Common myeloid progenitor, CD34-positive (primary cell): ENCODE results near the gene HUS1.
"Not testable (repeated sequence)": the region's sequence is repeated elsewhere in the genome, so short reads cannot be mapped to it uniquely, and the experiment has no call there.

Experiments
- CTCF ChIA-PET: fragments of 350-600 bp; sonication (Branson Sonifier 250); formaldehyde crosslinking; loops from one replicate; lab custom pipeline; 2021; ENCODE audit warnings: antibody characterized with exemption; lab: Charles Lee
- POLR2A ChIA-PET: fragments of 350-600 bp; sonication (Branson Sonifier 250); formaldehyde crosslinking; loops from one replicate; lab custom pipeline; 2021; ENCODE audit warnings: antibody characterized with exemption; lab: Charles Lee
- DNase-seq, 3 donors: peaks; one replicate each; pipeline versions ENCODE4 v3.0.0 to v3.0.0-alpha.2; 2013
- H3K27ac ChIP-seq, 2 experiments: 1 replicate in 1 of 2; 2 replicates in 1 of 2; pipeline ENCODE4 v1.7.0; 2013; ENCODE audit warnings: inconsistent platforms in 2 of 2, low read length in 2 of 2, mild to moderate bottlenecking in 2 of 2, low read depth in 1 of 2, moderate library complexity in 1 of 2; ENCODE audit not compliant: severe bottlenecking in 2 of 2, insufficient read depth in 1 of 2, poor library complexity in 1 of 2
- H3K27me3 ChIP-seq, 5 experiments: replicated peaks in 2 of 5; 1 replicate in 3 of 5; 2 replicates in 2 of 5; pipeline versions ENCODE4 v1.6.1 to v1.7.0; 2013; ENCODE audit warnings: low read length in 4 of 5, mild to moderate bottlenecking in 2 of 5, moderate library complexity in 2 of 5, inconsistent platforms in 1 of 5; ENCODE audit not compliant: insufficient read depth in 5 of 5, control insufficient read depth in 4 of 5
- H3K36me3 ChIP-seq, 4 experiments: 1 replicate in 2 of 4; 2 replicates in 2 of 4; pipeline versions ENCODE4 v1.6.1 to v1.7.0; 2013; ENCODE audit warnings: low read length in 3 of 4, control low read depth in 1 of 4, mild to moderate bottlenecking in 1 of 4; ENCODE audit not compliant: control insufficient read depth in 4 of 4, insufficient read depth in 4 of 4
- H3K4me1 ChIP-seq, 4 experiments: 1 replicate in 3 of 4; 2 replicates in 1 of 4; pipeline versions ENCODE4 v1.6.1 to v1.7.1; 2013; ENCODE audit warnings: low read length in 3 of 4, mild to moderate bottlenecking in 3 of 4, control low read depth in 1 of 4, inconsistent platforms in 1 of 4, moderate library complexity in 1 of 4; ENCODE audit not compliant: control insufficient read depth in 4 of 4, insufficient read depth in 4 of 4; ENCODE audit errors: control extremely low read depth in 1 of 4
- H3K4me3 ChIP-seq, 7 experiments: 1 replicate in 4 of 7; 2 replicates in 3 of 7; pipeline versions ENCODE4 v1.5.1 to v1.7.0; 2013; ENCODE audit warnings: mild to moderate bottlenecking in 7 of 7, low read length in 6 of 7, moderate library complexity in 6 of 7, inconsistent platforms in 2 of 7, low read depth in 2 of 7, control low read depth in 1 of 7; ENCODE audit not compliant: insufficient read depth in 4 of 7, control insufficient read depth in 1 of 7; ENCODE audit errors: extremely low read depth in 1 of 7
- H3K9me3 ChIP-seq, 5 experiments: 1 replicate in 4 of 5; 2 replicates in 1 of 5; pipeline versions ENCODE4 v1.6.1 to v1.7.1; 2013; ENCODE audit warnings: low read length in 4 of 5, mild to moderate bottlenecking in 2 of 5, inconsistent platforms in 1 of 5, low read depth in 1 of 5, moderate library complexity in 1 of 5; ENCODE audit not compliant: control insufficient read depth in 4 of 5, insufficient read depth in 2 of 5; ENCODE audit errors: control extremely low read depth in 1 of 5
- WGBS: methylation state at CpG from one replicate; pipeline ENCODE4 v1.1.5; 2013; ENCODE audit not compliant: insufficient coverage; 5-methylcytosine and 5-hydroxymethylcytosine counted together

HUS1 gene

GRCh38 chr7:47932466-47933037, 46.9 kb downstream of the HUS1 start:
- H3K9me3 ChIP-seq, result no peaks in the 10 kb centered on the region
- H3K27ac ChIP-seq, result no peak overlapping the region
- no peaks in the 10 kb centered on the region for H3K4me1 ChIP-seq
- WGBS, result 97% methylated on average over 10 of the region's 11 CpGs
- no peak overlapping the region for H3K4me3 ChIP-seq
- ChIA-PET POLR2A (no interaction called here), CTCF (no interaction called here)
- H3K36me3 ChIP-seq, result no peaks in the 10 kb centered on the region
- no peaks in the 10 kb centered on the region for H3K27me3 ChIP-seq
- DNase-seq, result no peak

GRCh38 chr7:47932016-47932415, 47.4 kb downstream of the HUS1 start:
- CTCF ChIA-PET, result interaction anchor here (1.2 kb wide), 1 partner anchor 13 kb away, joined by 7 read pairs; no protein-coding TSS in a partner anchor
- no peak overlapping the region for H3K4me3 ChIP-seq
- no peak for DNase-seq
- H3K36me3 ChIP-seq, result no peaks in the 10 kb centered on the region
- no peak overlapping the region for H3K27ac ChIP-seq
- H3K27me3 ChIP-seq, result no peaks in the 10 kb centered on the region
- H3K4me1 ChIP-seq, result no peaks in the 10 kb centered on the region
- 93% methylated on average over 6 of the region's 6 CpGs for WGBS
- no peaks in the 10 kb centered on the region for H3K9me3 ChIP-seq
- POLR2A ChIA-PET, result no interaction called here

DNA sequence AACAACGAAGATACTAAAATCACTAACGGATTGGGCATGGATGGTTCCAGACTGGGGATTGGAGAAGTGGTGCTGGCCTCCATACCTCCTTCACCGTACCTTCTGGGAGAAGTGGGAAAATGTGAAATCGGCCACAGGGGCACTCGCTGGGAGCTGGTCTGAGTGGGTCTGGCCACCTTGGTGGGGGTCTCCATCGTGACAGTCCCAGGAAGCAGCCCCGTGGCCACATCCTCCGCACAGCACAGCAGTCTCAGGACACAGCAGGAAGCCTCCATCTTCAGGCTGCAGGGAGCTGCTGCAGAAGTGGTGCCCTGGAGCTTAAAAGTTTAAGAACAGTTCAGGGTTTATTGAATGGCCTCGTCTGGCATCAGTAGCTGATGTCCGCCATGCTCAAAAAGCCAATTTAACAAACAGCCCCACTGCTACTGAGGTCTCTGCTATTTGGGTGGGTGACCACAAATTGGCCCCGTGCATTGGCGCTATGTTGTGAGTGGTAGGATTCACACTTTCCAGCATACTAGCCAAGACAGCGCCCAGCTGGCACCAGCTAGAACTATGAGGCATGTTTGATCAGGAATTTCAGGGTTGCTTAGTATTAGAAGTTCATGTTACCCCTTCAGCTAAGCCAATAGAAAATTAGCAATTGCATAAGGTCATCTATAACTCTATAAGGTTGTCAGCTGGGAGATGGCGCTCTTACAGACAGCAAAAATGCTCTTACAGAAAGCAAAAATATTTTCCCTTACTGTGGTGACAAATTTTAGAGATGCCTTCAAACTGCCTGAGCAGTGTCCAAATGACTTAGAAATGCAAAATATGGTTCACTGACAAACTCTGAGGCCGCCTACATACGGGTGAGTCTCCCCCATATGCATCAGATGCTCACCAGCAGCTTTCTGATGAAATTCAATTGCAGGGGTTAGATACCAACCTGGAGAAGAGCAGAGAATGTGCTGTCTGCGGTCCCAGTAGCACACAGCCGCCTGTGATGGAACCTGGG, 48.1 kb downstream of the HUS1 start:
- Histone ChIP-seq H3K27ac (no peak overlapping the region), H3K9me3 (no peaks in the 10 kb centered on the region), H3K27me3 (no peaks in the 10 kb centered on the region), H3K4me1 (no peaks in the 10 kb centered on the region), H3K4me3 (no peak overlapping the region), H3K36me3 (no peaks in the 10 kb centered on the region)
- CTCF ChIA-PET, result interaction anchor here (1.1 to 1.2 kb wide), 2 partner anchors 10 to 13 kb away, joined by 4 to 7 read pairs; no protein-coding TSS in a partner anchor
- DNase-seq, result no peak
- WGBS, result 96% methylated on average over 17 of the region's 18 CpGs
- POLR2A ChIA-PET, result no interaction called here

GRCh38 chr7:47924266-47924665, 55.1 kb downstream of the HUS1 start:
- H3K4me1 ChIP-seq, result no peaks in the 10 kb centered on the region
- WGBS, result no CpG with 5 or more reads among the region's 2 CpGs
- H3K4me3 ChIP-seq, result no peak overlapping the region
- no peaks in the 10 kb centered on the region for H3K9me3 ChIP-seq
- H3K36me3 ChIP-seq, result no peaks in the 10 kb centered on the region
- H3K27me3 ChIP-seq, result no peaks in the 10 kb centered on the region
- ChIA-PET CTCF (no interaction called here), POLR2A (no interaction called here)
- DNase-seq, result no peak
- no peak overlapping the region for H3K27ac ChIP-seq

GRCh38 chr7:47923081-47923875, 56.1 kb downstream of the HUS1 start:
- 83% methylated on average over 2 of the region's 8 CpGs for WGBS
- CTCF ChIA-PET, H3K27me3 ChIP-seq, H3K4me1 ChIP-seq, H3K27ac ChIP-seq, H3K9me3 ChIP-seq, POLR2A ChIA-PET, H3K4me3 ChIP-seq, H3K36me3 ChIP-seq, DNase-seq: not testable (repeated sequence)

- CTCF ChIA-PET, result interaction anchor here (1.2 kb wide), 2 partner anchors 13 to 28 kb away, joined by 3 read pairs; no protein-coding TSS in a partner anchor
These were observed 62.9 kb downstream of the HUS1 start for GRCh38 chr7:47916514-47916913.

More at GRCh38 chr7:47916514-47916913, 62.9 kb downstream of the HUS1 start:
- H3K27ac ChIP-seq, POLR2A ChIA-PET, H3K36me3 ChIP-seq, H3K27me3 ChIP-seq, DNase-seq, H3K4me1 ChIP-seq, H3K9me3 ChIP-seq, H3K4me3 ChIP-seq: not testable (repeated sequence)
- WGBS, result no CpG with 5 or more reads among the region's 1 CpG
